Measurements from ENCODE around the gene KDR.

The KDR gene

DNA sequence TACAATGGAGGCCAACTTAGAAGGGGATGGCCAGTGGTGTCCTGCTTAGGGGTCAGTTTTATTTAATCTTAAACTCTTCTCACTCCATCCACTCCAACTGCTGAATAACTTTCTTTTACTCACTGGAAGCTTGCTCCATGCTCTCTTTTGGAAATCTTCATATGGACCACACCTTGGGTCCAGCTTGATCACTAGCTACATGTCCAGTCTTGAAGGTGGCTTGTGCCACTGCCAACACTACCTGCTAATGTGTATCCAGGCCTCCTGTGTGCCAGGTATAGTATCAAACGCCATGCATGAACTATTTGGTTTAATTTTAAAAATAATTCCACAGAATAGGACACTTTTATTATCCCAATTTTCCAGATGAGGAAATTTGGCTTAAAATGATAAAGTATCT is 37.0 kb upstream of the KDR start:
- Histone ChIP-seq H3K36me3 (no peaks in the 10 kb centered on the region), H3K27ac (no peak overlapping the region), H3K4me3 (ENCODE audit: low read depth in 1 of 2, low read length in 1 of 2) (no peak overlapping the region), H3K9me3 (no peaks in the 10 kb centered on the region), H3K4me1 (ENCODE audit: control insufficient read depth in 1 of 2, insufficient read depth in 1 of 2, low read depth in 1 of 2, low read length in 1 of 2) (no peaks in the 10 kb centered on the region), H3K27me3 (peaks cover 22% of the 10 kb centered on the region)
- TF ChIP-seq CTCF (IDR thresholded peaks at IDR 0.05) = no peak

DNA sequence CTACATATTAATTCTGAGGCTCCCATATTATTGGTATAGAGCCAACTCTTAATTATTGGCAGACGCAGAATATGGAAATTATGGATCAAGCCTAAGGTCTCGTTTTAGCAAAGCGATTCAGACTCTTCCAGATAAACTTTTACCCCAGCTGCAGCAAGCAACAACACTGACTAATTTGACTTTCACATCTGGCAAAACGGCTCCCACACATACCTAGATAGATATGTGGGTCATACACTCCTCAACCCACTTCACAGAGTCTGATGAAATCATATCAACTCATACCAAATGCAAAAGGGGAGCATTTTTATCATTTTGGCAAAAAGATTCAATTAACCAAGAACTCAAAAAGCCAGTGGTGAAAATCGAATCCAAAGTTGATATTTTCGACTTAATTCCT is 36.3 kb upstream of the KDR start:
- Histone ChIP-seq H3K9me3 (no peaks in the 10 kb centered on the region), H3K27me3 (peaks cover 28% of the 10 kb centered on the region), H3K36me3 (no peaks in the 10 kb centered on the region), H3K4me3 (ENCODE audit: low read depth in 1 of 2, low read length in 1 of 2) (no peak overlapping the region), H3K27ac (no peak overlapping the region), H3K4me1 (ENCODE audit: control insufficient read depth in 1 of 2, insufficient read depth in 1 of 2, low read depth in 1 of 2, low read length in 1 of 2) (no peaks in the 10 kb centered on the region)
- TF ChIP-seq CTCF (IDR thresholded peaks at IDR 0.05) = no peak

DNA sequence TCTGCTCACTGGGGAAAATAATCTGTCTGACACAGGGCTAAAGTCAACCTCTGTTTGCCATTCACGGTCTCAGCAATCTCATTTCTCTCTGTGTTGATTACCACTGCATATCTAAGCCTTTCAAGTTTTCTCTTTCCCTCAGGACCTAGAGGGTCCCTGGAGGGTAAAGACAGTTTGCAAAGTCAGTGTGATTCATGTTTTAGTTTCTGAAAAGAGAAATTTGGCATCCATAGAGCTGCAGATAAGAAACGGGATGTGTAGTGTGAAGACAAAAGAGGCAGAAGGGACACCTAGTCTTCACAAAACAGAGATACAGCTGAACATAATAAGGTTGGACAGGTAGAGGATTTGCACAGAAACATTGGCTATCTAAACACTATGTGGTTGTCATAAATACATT is 34.5 kb upstream of the KDR start:
- H3K9me3 ChIP-seq = no peaks in the 10 kb centered on the region
- H3K4me3 ChIP-seq (ENCODE audit: low read depth in 1 of 2, low read length in 1 of 2) = no peak overlapping the region
- peaks cover 42% of the 10 kb centered on the region for H3K27me3 ChIP-seq
- H3K36me3 ChIP-seq = no peaks in the 10 kb centered on the region
- no peak overlapping the region for H3K27ac ChIP-seq
- no peak for TF ChIP-seq CTCF (IDR thresholded peaks at IDR 0.05)
- H3K4me1 ChIP-seq (ENCODE audit: control insufficient read depth in 1 of 2, insufficient read depth in 1 of 2, low read depth in 1 of 2, low read length in 1 of 2) = no peaks in the 10 kb centered on the region

GRCh38 chr4:55158957-55159356 is 33.6 kb upstream of the KDR start:
- H3K27me3 ChIP-seq = peaks cover 48% of the 10 kb centered on the region
- no peaks in the 10 kb centered on the region for H3K4me1 ChIP-seq (ENCODE audit: control insufficient read depth in 1 of 2, insufficient read depth in 1 of 2, low read depth in 1 of 2, low read length in 1 of 2)
- no peaks in the 10 kb centered on the region for H3K36me3 ChIP-seq
- no peak overlapping the region for H3K4me3 ChIP-seq (ENCODE audit: low read depth in 1 of 2, low read length in 1 of 2)
- TF ChIP-seq CTCF (IDR thresholded peaks at IDR 0.05) = no peak
- H3K9me3 ChIP-seq = no peaks in the 10 kb centered on the region
- no peak overlapping the region for H3K27ac ChIP-seq

DNA sequence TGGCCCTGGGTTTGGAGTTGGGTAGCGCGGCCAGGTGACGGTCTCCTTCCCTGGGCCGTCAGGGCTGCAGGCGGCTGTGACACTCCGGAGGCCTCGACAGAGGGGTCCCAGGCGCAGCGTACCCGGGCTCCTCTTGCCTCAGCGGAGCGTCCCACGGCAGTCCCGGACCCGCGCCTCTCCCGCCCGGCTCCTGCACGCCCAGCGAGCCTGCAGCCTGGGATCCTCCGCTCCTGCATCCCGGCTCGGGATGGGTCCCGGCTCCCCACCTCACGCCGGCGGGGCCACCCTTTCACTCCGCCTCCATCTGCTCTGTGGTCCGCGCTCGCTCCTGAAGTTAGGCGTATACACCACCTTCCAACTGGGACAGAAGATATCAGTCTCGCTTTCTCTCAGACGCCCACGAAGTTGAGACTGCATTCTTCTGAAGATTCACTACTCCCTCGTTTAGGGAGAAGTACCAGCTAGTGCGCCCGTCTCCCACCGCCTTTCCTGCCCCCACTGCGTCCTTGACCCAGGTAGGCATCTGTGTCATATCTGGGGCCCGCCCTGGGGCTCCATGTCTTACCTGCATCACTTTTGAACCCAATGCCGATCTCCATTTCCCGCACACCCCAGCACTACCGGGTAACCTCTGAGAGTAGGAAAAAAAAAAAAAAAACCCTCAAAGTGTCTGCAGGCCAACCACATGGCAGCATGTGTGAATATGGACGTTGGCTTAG is 32.3 kb upstream of the KDR start:
- no peak overlapping the region for H3K4me3 ChIP-seq (ENCODE audit: low read depth in 1 of 2, low read length in 1 of 2)
- no peaks in the 10 kb centered on the region for H3K36me3 ChIP-seq
- no peak overlapping the region for H3K27ac ChIP-seq
- no peaks in the 10 kb centered on the region for H3K4me1 ChIP-seq (ENCODE audit: control insufficient read depth in 1 of 2, insufficient read depth in 1 of 2, low read depth in 1 of 2, low read length in 1 of 2)
- H3K9me3 ChIP-seq = no peaks in the 10 kb centered on the region
- TF ChIP-seq CTCF (IDR thresholded peaks at IDR 0.05) = no peak
- H3K27me3 ChIP-seq = peaks cover 48% of the 10 kb centered on the region

Measured in neutrophil (primary cell).